HepG2 (cell line): Measurements from ENCODE around the gene LRRC74B. TPM values are rescaled to one million over a fixed set of nuclear protein-coding genes. Genes with fewer than 3 reads are reported as not detected.
A peak's percentile ranks its signal among the peaks of the same experiment; 100 is the strongest.

Source experiments
- ATAC-seq: fragments of 200-7000 bp; cut with Tn5 transposase; 3 replicates; pipeline ENCODE4 v1.9.1; 2020; ENCODE audit warnings: mild to moderate bottlenecking, moderate library complexity
- BruUV-seq: library from RNA; stranded (reverse); fragments of 400-500 nt; replicated peaks from 2 replicates; lab custom pipeline; 2021; lab: Mats Ljungman, UMichigan
- CTCF ChIA-PET: fragments of 300-600 bp; formaldehyde crosslinking; extraction: SDS; loops from one replicate; lab custom pipeline; 2021; ENCODE audit warnings: low total read pairs, inconsistent platforms, low intra/inter-chr PET ratio; lab: Yijun Ruan, JAX
- POLR2A ChIA-PET: fragments of 350-600 bp; sonication (Branson Sonifier 250); formaldehyde crosslinking; loops from one replicate; lab custom pipeline; 2020; ENCODE audit warnings: antibody characterized with exemption, inconsistent platforms; lab: Yijun Ruan, JAX
- DNase-seq: peaks from one replicate; pipeline ENCODE4 v3.0.0-alpha.2; 2015; ENCODE audit warnings: low spot score
- FAIRE-seq: peaks from 3 replicates; lab custom pipeline; 2011; peaks lifted over from hg19 to GRCh38; lab: Jason Lieb, UNC
- H2AFZ ChIP-seq: one replicate; pipeline ENCODE4 v1.6.1; 2011; ENCODE audit warnings: low read length, inconsistent platforms
- H3K27ac ChIP-seq: fragments of 300-600 bp; 3 replicates; pipeline ENCODE4 v1.8.0; 2011; ENCODE audit warnings: mixed run types, mild to moderate bottlenecking, mixed read lengths, low read length, inconsistent platforms; ENCODE audit not compliant: insufficient read depth; ENCODE audit errors: extremely low read length
- H3K27me3 ChIP-seq, 2 experiments: fragments of 200-600 bp in 1 of 2; 2 replicates in 1 of 2; 3 replicates in 1 of 2; pipeline versions ENCODE4 v1.6.0 to v1.8.0; 2011; ENCODE audit warnings: low read length in 2 of 2, mild to moderate bottlenecking in 2 of 2, moderate library complexity in 2 of 2, inconsistent platforms in 1 of 2; ENCODE audit not compliant: insufficient read depth in 2 of 2, control insufficient read depth in 1 of 2
- H3K36me3 ChIP-seq, 2 experiments: fragments of 200-600 bp in 1 of 2; replicated peaks in 1 of 2; 2 replicates in 1 of 2; 3 replicates in 1 of 2; pipeline versions ENCODE4 v1.5.1 to v1.8.0; 2011; ENCODE audit warnings: low read length in 2 of 2, inconsistent platforms in 1 of 2; ENCODE audit not compliant: insufficient read depth in 2 of 2, control insufficient read depth in 1 of 2
- H3K4me1 ChIP-seq: 2 replicates; pipeline ENCODE4 v1.5.1; 2012; ENCODE audit warnings: low read length, inconsistent platforms; ENCODE audit not compliant: insufficient read depth
- H3K4me2 ChIP-seq: 2 replicates; pipeline ENCODE4 v1.6.0; 2011; ENCODE audit warnings: low read depth, low read length, inconsistent platforms
- H3K4me3 ChIP-seq, 3 experiments: fragments of 200-600 bp in 1 of 3; sonication (generic), shearing (Covaris generic) in 1 of 3; replicated peaks in 1 of 3; 2 replicates each; pipeline ENCODE4 v1.5.1; 2011 to 2016; ENCODE audit warnings: low read length in 3 of 3, inconsistent platforms in 2 of 3, low read depth in 2 of 3, mild to moderate bottlenecking in 2 of 3, control low read depth in 1 of 3, mixed read lengths in 1 of 3; ENCODE audit not compliant: insufficient read depth in 1 of 3
- H3K79me2 ChIP-seq: one replicate; pipeline ENCODE4 v1.6.1; 2011; ENCODE audit warnings: low read length, inconsistent platforms; ENCODE audit not compliant: insufficient read depth
- H3K9ac ChIP-seq: 2 replicates; pipeline ENCODE4 v1.6.0; 2011; ENCODE audit warnings: mild to moderate bottlenecking, low read depth, low read length, inconsistent platforms; ENCODE audit not compliant: insufficient read depth
- H3K9me3 ChIP-seq: 2 replicates; pipeline ENCODE4 v1.5.1; 2012; ENCODE audit warnings: mild to moderate bottlenecking, low read length
- H4K20me1 ChIP-seq: 2 replicates; pipeline ENCODE4 v1.6.0; 2011; ENCODE audit warnings: inconsistent platforms, mild to moderate bottlenecking, low read length, moderate library complexity; ENCODE audit not compliant: insufficient read depth
- ETV5 ChIP-seq: IDR thresholded peaks from 2 replicates; pipeline ENCODE4 v1.6.1; 2018; ENCODE audit warnings: missing biosample characterization, missing genetic modification reagents, inconsistent platforms, borderline replicate concordance
- NONO ChIP-seq, 2 experiments: fragments of 450-650 bp in 1 of 2; sonication (generic) in 1 of 2; formaldehyde crosslinking in 1 of 2; IDR thresholded peaks in 1 of 2; conservative IDR thresholded peaks in 1 of 2; 2 replicates each; pipeline versions ENCODE4 v1.6.1 to v1.8.0; 2017 to 2022; ENCODE audit warnings: mild to moderate bottlenecking in 1 of 2, missing genetic modification reagents in 1 of 2, moderate library complexity in 1 of 2
- NRL ChIP-seq: sonication (generic); formaldehyde crosslinking; IDR thresholded peaks from 2 replicates; pipeline ENCODE4 v1.5.0; 2020; ENCODE audit warnings: missing genetic modification reagents, mild to moderate bottlenecking, moderate library complexity, borderline replicate concordance
- SALL1 ChIP-seq: sonication (generic); formaldehyde crosslinking; IDR thresholded peaks from 2 replicates; pipeline ENCODE4 v1.8.0; 2022; ENCODE audit warnings: mild to moderate bottlenecking, missing genetic modification reagents
- SMYD3 ChIP-seq: sonication (generic); formaldehyde crosslinking; IDR thresholded peaks from 2 replicates; pipeline ENCODE4 v1.8.1; 2023; ENCODE audit warnings: mild to moderate bottlenecking, missing genetic modification reagents
- ZNF382 ChIP-seq: sonication (generic); formaldehyde crosslinking; IDR thresholded peaks from 2 replicates; pipeline ENCODE4 v1.5.0; 2020; ENCODE audit warnings: missing genetic modification reagents, mild to moderate bottlenecking, borderline replicate concordance
- ZNF598 ChIP-seq: sonication (generic); formaldehyde crosslinking; IDR thresholded peaks from 2 replicates; pipeline ENCODE4 v1.5.1; 2020; ENCODE audit warnings: mild to moderate bottlenecking, missing genetic modification reagents, borderline replicate concordance
- ZZZ3 ChIP-seq: sonication (generic); formaldehyde crosslinking; IDR thresholded peaks from 2 replicates; pipeline ENCODE4 v1.4.0; 2020; ENCODE audit warnings: missing genetic modification reagents, mild to moderate bottlenecking, borderline replicate concordance
- WGBS: methylation state at CpG from one replicate; pipeline ENCODE4 v1.1.6; 2017; ENCODE audit warnings: low lambda C conversion rate; 5-methylcytosine and 5-hydroxymethylcytosine counted together
- in situ Hi-C: cut with HindIII; loops from 2 replicates; pipeline ENCODE4 v1.10.0; 2017; ENCODE audit warnings: low pct_unique_long_range_greater_than_20kb; ENCODE audit not compliant: extremely low pct_ligation_motif_present
- intact Hi-C: fragments of 100-400 bp; cut with micrococcal nuclease; formaldehyde crosslinking; loops from one replicate; pipeline ENCODE4 v1.10.0; 2022; ENCODE audit not compliant: unreplicated experiment
- polyA plus RNA-seq, 8 experiments: library from polyadenylated mRNA; depleted of rRNA in 3 of 8; stranded (reverse) in 7 of 8; unstranded in 1 of 8; fragments of >200 nt; fragmentation: Illumina TruSeq in 4 of 8; extraction: Trizol in 4 of 8; gene quantifications; 2 replicates each; pipeline versions ENCODE4 v1.2.1 to v1.2.3, GENCODE V29; 2011 to 2016; ENCODE audit warnings: low read depth in 4 of 8, missing spikeins in 1 of 8, mixed read lengths in 1 of 8; ENCODE audit not compliant: insufficient read depth in 1 of 8
- total RNA-seq, 5 experiments: library from RNA; depleted of rRNA; stranded (reverse); fragments of >200 nt; fragmentation: Illumina TruSeq; extraction: Trizol; gene quantifications; 2 replicates each; pipeline ENCODE4 v1.2.3, GENCODE V29; 2016; ENCODE audit warnings: low read depth in 1 of 5
- TF ChIP-seq, protein P1 (sequence below): sonication (generic); formaldehyde crosslinking; IDR thresholded peaks from 2 replicates; pipeline ENCODE4 v1.4.0; 2020; ENCODE audit warnings: missing genetic modification reagents
- TF ChIP-seq, protein P2 (sequence below): sonication (generic); formaldehyde crosslinking; conservative IDR thresholded peaks from 2 replicates; pipeline ENCODE4 v1.8.0; 2022; ENCODE audit warnings: mild to moderate bottlenecking, moderate library complexity, missing genetic modification reagents
- TF ChIP-seq, protein P3 (sequence below): IDR thresholded peaks from 2 replicates; pipeline ENCODE4 v1.6.1; 2016; ENCODE audit warnings: low read depth, control low read depth
- TF ChIP-seq, protein P4 (sequence below): sonication (generic); formaldehyde crosslinking; IDR thresholded peaks from 2 replicates; pipeline ENCODE4 v1.5.0; 2020; ENCODE audit warnings: mild to moderate bottlenecking, missing genetic modification reagents, moderate library complexity
- TF ChIP-seq, protein P5 (sequence below): sonication (generic); formaldehyde crosslinking; IDR thresholded peaks from 2 replicates; pipeline ENCODE4 v1.4.0; 2020; ENCODE audit warnings: missing genetic modification reagents

The LRRC74B gene
- total and polyA plus RNA-seq, 2 of the 13 experiments (the other 11 are each of a cell fraction or from before 2014, with no cell fraction given) = not detected

DNA sequence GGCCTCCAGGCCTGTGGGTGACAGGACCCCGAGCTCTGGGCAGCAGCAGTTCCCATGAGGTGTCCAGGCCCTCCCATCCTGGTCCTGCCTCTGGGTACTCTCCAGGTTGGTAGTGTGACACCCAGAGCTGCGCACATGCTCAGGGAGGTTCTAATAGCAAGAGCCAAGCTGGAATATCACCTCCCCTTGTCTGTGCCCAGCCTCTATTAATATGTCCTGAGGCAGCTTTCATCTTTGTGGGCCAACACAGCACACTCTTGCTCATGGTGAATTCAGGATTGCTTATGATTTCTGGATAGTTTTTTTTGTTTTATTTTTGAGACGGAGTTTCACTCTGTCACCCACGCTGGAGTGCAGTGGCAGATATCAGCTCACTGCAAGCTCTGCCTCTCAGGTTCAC, 27.4 kb upstream of the LRRC74B start (continued):
- TF ChIP-seq, protein P1, sequence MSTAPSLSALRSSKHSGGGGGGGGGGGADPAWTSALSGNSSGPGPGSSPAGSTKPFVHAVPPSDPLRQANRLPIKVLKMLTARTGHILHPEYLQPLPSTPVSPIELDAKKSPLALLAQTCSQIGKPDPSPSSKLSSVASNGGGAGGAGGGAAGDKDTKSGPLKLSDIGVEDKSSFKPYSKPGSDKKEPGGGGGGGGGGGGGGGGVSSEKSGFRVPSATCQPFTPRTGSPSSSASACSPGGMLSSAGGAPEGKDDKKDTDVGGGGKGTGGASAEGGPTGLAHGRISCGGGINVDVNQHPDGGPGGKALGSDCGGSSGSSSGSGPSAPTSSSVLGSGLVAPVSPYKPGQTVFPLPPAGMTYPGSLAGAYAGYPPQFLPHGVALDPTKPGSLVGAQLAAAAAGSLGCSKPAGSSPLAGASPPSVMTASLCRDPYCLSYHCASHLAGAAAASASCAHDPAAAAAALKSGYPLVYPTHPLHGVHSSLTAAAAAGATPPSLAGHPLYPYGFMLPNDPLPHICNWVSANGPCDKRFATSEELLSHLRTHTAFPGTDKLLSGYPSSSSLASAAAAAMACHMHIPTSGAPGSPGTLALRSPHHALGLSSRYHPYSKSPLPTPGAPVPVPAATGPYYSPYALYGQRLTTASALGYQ = no peak

DNA sequence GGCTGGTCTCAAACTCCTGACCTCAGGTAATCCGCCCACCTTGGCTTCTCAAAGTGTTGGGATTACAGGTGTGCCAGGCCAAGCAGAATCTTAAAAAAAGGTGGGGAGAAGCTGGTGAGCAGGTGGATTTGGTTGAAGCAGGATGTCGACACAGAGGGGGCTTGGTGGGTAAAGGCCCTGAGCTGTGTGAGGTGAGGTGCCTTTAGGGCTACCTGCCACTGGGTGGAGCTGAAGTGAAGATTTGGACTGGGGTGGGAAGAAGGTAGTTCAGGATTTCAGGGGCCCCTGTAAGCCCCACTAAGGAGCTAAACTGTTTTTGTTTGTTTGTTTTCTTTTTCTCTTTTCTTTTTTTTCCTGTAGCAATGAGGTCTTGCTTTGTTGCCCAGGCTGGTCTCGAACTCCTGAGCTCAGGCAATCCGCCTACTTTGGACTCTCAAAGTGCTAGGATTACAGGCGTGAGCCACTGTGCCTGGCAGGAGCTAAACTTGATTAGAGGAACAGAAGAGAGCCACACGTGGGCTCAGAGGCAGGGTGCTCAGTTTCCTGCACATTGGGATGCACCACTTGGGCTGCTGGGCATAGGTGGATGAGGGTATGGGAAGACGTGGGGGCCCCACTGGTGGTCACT, 24.8 kb upstream of the LRRC74B start:
- DNase-seq (no peak), FAIRE-seq (no peak), ATAC-seq (peak; percentile 33; the same call in 2 of the 3 replicates)
- POLR2A ChIA-PET = no interaction called here
- no peak overlapping the region for H3K4me2 ChIP-seq
- no TSS peak for BruUV-seq
- H3K9me3 ChIP-seq = no peaks in the 10 kb centered on the region
- peaks cover 29% of the 10 kb centered on the region for H3K4me1 ChIP-seq
- no peak overlapping the region for H3K4me3 ChIP-seq
- CTCF ChIA-PET = no interaction called here
- WGBS = 26% methylated on average over 7 of the region's 7 CpGs
- H3K9ac ChIP-seq = no peak overlapping the region
- no peak overlapping the region for H2AFZ ChIP-seq
- intact Hi-C loops = no loop called here
- no peaks in the 10 kb centered on the region for H4K20me1 ChIP-seq
- no peaks in the 10 kb centered on the region for H3K36me3 ChIP-seq
- in situ Hi-C loops = no loop called here
- H3K79me2 ChIP-seq = no peaks in the 10 kb centered on the region
- H3K27ac ChIP-seq = no peak overlapping the region
- H3K27me3 ChIP-seq = peaks cover 4 to 30% of the 10 kb centered on the region in 2 experiments; a peak in 4 of 5 replicates
- TF ChIP-seq, protein P2, sequence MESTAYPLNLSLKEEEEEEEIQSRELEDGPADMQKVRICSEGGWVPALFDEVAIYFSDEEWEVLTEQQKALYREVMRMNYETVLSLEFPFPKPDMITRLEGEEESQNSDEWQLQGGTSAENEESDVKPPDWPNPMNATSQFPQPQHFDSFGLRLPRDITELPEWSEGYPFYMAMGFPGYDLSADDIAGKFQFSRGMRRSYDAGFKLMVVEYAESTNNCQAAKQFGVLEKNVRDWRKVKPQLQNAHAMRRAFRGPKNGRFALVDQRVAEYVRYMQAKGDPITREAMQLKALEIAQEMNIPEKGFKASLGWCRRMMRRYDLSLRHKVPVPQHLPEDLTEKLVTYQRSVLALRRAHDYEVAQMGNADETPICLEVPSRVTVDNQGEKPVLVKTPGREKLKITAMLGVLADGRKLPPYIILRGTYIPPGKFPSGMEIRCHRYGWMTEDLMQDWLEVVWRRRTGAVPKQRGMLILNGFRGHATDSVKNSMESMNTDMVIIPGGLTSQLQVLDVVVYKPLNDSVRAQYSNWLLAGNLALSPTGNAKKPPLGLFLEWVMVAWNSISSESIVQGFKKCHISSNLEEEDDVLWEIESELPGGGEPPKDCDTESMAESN (CRISPR knock-in tag) = no peak
- TF ChIP-seq ZNF598 (CRISPR knock-in tag) (no peak), ZZZ3 (CRISPR knock-in tag) (no peak), SALL1 (CRISPR knock-in tag) (no peak), ETV5 (CRISPR knock-in tag) (no peak), ZNF382 (CRISPR knock-in tag) (no peak), SMYD3 (no peak), NONO (IDR thresholded peaks at IDR 0.05) (no peak), NONO (CRISPR knock-in tag; conservative IDR thresholded peaks at IDR 0.05) (no peak), NRL (no peak)
- TF ChIP-seq, protein P3, sequence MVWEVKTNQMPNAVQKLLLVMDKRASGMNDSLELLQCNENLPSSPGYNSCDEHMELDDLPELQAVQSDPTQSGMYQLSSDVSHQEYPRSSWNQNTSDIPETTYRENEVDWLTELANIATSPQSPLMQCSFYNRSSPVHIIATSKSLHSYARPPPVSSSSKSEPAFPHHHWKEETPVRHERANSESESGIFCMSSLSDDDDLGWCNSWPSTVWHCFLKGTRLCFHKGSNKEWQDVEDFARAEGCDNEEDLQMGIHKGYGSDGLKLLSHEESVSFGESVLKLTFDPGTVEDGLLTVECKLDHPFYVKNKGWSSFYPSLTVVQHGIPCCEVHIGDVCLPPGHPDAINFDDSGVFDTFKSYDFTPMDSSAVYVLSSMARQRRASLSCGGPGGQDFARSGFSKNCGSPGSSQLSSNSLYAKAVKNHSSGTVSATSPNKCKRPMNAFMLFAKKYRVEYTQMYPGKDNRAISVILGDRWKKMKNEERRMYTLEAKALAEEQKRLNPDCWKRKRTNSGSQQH (CRISPR knock-in tag) = no peak
- TF ChIP-seq, protein P4, sequence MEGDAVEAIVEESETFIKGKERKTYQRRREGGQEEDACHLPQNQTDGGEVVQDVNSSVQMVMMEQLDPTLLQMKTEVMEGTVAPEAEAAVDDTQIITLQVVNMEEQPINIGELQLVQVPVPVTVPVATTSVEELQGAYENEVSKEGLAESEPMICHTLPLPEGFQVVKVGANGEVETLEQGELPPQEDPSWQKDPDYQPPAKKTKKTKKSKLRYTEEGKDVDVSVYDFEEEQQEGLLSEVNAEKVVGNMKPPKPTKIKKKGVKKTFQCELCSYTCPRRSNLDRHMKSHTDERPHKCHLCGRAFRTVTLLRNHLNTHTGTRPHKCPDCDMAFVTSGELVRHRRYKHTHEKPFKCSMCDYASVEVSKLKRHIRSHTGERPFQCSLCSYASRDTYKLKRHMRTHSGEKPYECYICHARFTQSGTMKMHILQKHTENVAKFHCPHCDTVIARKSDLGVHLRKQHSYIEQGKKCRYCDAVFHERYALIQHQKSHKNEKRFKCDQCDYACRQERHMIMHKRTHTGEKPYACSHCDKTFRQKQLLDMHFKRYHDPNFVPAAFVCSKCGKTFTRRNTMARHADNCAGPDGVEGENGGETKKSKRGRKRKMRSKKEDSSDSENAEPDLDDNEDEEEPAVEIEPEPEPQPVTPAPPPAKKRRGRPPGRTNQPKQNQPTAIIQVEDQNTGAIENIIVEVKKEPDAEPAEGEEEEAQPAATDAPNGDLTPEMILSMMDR (CRISPR knock-in tag) = peak; percentile 43
- TF ChIP-seq, protein P5, sequence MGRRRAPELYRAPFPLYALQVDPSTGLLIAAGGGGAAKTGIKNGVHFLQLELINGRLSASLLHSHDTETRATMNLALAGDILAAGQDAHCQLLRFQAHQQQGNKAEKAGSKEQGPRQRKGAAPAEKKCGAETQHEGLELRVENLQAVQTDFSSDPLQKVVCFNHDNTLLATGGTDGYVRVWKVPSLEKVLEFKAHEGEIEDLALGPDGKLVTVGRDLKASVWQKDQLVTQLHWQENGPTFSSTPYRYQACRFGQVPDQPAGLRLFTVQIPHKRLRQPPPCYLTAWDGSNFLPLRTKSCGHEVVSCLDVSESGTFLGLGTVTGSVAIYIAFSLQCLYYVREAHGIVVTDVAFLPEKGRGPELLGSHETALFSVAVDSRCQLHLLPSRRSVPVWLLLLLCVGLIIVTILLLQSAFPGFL (CRISPR knock-in tag) = no peak
